ENCODE data around the gene NDUFS1. TPM values are rescaled to one million over a fixed set of nuclear protein-coding genes. Genes with fewer than 3 reads are reported as not detected.

The NDUFS1 gene
- total and polyA plus RNA-seq, 10 of the 15 experiments (the other 5 are each of a cell fraction or from before 2014, with no cell fraction given), result 62.6 to 108 (median 90.4) TPM

DNA sequence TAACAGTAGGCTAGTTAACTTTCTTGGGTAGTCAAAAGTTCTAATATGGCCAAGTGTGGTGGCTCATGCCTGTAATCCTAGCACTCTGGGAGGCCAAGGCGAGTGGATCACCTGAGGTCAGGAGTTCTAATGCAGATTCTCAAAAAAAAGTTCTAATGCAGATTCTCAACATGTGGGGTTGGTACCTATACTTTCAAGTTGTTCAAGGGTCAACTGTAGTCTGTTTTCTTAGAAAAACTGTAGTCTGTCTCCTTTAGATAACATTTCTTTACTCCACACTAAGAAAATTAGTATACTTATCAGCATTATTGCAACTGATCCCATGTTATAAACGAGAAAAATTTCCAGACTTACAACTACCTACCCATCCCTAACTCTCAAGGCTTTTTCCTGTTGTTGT lies 89.8 kb downstream of the NDUFS1 start (continued):
- TF ChIP-seq, protein P1, sequence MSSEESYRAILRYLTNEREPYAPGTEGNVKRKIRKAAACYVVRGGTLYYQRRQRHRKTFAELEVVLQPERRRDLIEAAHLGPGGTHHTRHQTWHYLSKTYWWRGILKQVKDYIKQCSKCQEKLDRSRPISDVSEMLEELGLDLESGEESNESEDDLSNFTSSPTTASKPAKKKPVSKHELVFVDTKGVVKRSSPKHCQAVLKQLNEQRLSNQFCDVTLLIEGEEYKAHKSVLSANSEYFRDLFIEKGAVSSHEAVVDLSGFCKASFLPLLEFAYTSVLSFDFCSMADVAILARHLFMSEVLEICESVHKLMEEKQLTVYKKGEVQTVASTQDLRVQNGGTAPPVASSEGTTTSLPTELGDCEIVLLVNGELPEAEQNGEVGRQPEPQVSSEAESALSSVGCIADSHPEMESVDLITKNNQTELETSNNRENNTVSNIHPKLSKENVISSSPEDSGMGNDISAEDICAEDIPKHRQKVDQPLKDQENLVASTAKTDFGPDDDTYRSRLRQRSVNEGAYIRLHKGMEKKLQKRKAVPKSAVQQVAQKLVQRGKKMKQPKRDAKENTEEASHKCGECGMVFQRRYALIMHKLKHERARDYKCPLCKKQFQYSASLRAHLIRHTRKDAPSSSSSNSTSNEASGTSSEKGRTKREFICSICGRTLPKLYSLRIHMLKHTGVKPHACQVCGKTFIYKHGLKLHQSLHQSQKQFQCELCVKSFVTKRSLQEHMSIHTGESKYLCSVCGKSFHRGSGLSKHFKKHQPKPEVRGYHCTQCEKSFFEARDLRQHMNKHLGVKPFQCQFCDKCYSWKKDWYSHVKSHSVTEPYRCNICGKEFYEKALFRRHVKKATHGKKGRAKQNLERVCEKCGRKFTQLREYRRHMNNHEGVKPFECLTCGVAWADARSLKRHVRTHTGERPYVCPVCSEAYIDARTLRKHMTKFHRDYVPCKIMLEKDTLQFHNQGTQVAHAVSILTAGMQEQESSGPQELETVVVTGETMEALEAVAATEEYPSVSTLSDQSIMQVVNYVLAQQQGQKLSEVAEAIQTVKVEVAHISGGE (CRISPR knock-in tag; IDR thresholded peaks at IDR 0.05), result no peak

DNA sequence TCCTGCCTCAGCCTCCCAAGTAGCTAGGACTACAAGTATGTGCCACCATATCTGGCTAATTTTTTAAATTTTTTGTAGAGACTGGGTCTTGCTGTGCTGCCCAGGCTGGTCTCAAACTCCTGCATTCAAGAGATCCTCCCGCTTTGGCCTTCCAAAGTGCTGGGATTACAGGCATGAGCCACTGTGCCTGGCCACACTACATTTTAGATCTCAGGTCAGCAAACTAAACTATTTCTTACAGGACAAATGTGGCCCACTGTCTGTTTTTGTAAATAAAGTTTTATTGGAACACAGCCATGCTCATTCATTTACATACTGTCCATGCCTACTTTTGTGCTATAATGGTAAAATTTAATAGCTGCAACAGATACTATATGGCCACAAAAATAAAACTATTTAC lies 91.0 kb downstream of the NDUFS1 start:
- Histone ChIP-seq H3K4me1 (ENCODE audit: control insufficient read depth, insufficient read depth, low read length) (peaks cover 4% of the 10 kb centered on the region; the same call in 1 of the 2 replicates), H3K36me3 (ENCODE audit: control insufficient read depth in 2 of 2, insufficient read depth in 2 of 2, low read length in 1 of 2) (no peaks in the 10 kb centered on the region), H2AFZ (ENCODE audit: control insufficient read depth, low read depth, low read length) (no peak overlapping the region), H3K79me2 (ENCODE audit: control insufficient read depth, insufficient read depth, low read length) (peaks cover 34% of the 10 kb centered on the region), H3K27ac (ENCODE audit: control insufficient read depth, insufficient read depth) (no peak overlapping the region), H3K9me3 (replicated peaks; ENCODE audit: control insufficient read depth, insufficient read depth, low read length) (peaks cover 1% of the 10 kb centered on the region; the same call in 1 of the 3 replicates), H3K9ac (ENCODE audit: control insufficient read depth, insufficient read depth, low read length) (no peak overlapping the region), H3K27me3 (replicated peaks in 1 of 2; ENCODE audit: control insufficient read depth in 2 of 2, insufficient read depth in 2 of 2, low read length in 1 of 2) (no peaks in the 10 kb centered on the region), H3K4me2 (ENCODE audit: control insufficient read depth, insufficient read depth) (no peak overlapping the region), H4K20me1 (ENCODE audit: control insufficient read depth, insufficient read depth) (no peaks in the 10 kb centered on the region), H3K4me3 (no peak overlapping the region)
- ATAC-seq (no peak), DNase-seq (ENCODE audit: low read depth, low spot score) (no peak), FAIRE-seq (no peak)
- ChIA-PET POLR2A (no interaction called here), CTCF (no interaction called here), RAD21 (ENCODE audit: unreplicated experiment) (no interaction called here), SMC1A (ENCODE audit: uncharacterized antibody, unreplicated experiment) (interaction anchor here (1.4 kb wide), 1 partner anchor 15 kb away, joined by 3 read pairs; no protein-coding TSS in a partner anchor)
- TF ChIP-seq CHD1 (IDR thresholded peaks at IDR 0.05; ENCODE audit: low read depth, low read length), result no peak
- TF ChIP-seq, protein P2, sequence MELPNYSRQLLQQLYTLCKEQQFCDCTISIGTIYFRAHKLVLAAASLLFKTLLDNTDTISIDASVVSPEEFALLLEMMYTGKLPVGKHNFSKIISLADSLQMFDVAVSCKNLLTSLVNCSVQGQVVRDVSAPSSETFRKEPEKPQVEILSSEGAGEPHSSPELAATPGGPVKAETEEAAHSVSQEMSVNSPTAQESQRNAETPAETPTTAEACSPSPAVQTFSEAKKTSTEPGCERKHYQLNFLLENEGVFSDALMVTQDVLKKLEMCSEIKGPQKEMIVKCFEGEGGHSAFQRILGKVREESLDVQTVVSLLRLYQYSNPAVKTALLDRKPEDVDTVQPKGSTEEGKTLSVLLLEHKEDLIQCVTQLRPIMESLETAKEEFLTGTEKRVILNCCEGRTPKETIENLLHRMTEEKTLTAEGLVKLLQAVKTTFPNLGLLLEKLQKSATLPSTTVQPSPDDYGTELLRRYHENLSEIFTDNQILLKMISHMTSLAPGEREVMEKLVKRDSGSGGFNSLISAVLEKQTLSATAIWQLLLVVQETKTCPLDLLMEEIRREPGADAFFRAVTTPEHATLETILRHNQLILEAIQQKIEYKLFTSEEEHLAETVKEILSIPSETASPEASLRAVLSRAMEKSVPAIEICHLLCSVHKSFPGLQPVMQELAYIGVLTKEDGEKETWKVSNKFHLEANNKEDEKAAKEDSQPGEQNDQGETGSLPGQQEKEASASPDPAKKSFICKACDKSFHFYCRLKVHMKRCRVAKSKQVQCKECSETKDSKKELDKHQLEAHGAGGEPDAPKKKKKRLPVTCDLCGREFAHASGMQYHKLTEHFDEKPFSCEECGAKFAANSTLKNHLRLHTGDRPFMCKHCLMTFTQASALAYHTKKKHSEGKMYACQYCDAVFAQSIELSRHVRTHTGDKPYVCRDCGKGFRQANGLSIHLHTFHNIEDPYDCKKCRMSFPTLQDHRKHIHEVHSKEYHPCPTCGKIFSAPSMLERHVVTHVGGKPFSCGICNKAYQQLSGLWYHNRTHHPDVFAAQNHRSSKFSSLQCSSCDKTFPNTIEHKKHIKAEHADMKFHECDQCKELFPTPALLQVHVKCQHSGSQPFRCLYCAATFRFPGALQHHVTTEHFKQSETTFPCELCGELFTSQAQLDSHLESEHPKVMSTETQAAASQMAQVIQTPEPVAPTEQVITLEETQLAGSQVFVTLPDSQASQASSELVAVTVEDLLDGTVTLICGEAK (IDR thresholded peaks at IDR 0.05; ENCODE audit: borderline replicate concordance), result peak; percentile 83
- no TSS peak for BruUV-seq (replicated peaks)
- intact Hi-C loops (cut with micrococcal nuclease; ENCODE audit: unreplicated experiment) (no loop called here), in situ Hi-C loops (cut with MboI) (no loop called here)
- WGBS (ENCODE audit: insufficient coverage, insufficient replicate concordance, low lambda C conversion rate, missing lambda C conversion rate), result 100% methylated on average over 1 of the region's 1 CpG

Small RNAs within 50 kb of the gene (small RNA-seq; reads per million reads assigned to genes)
- not detected for gene RF00134
- not detected for gene RF02271
- not detected for gene SNORA41
- gene SNORD51, result not detected

Other genes starting within 250 kb of the NDUFS1 start
- gene INO80D, start 73.3 kb downstream of the NDUFS1 start, total RNA-seq (2014; rRNA removed), result 6.3 and 7.9 TPM in 2 replicates
- gene INO80D, start 73.3 kb downstream of the NDUFS1 start, total RNA-seq (2014; rRNA removed; fragmentation: Illumina TruSeq; extraction: Trizol), result 6.5 and 7.2 TPM in 2 replicates
- 15.3 and 16.3 TPM in 2 replicates for gene INO80D, start 73.3 kb downstream of the NDUFS1 start, total RNA-seq (2021)
- 8.1 and 10.5 TPM in 2 replicates for gene INO80D, start 73.3 kb downstream of the NDUFS1 start, polyA plus RNA-seq (2011; rRNA removed)
- gene INO80D, start 73.3 kb downstream of the NDUFS1 start, polyA plus RNA-seq (2014; fragmentation: Illumina TruSeq; extraction: Trizol), result 3.9 and 4.9 TPM in 2 replicates
- gene INO80D, start 73.3 kb downstream of the NDUFS1 start, polyA plus RNA-seq (2014; fragmentation: Nextera tagmentation; extraction: Ambion mirVana), result 1 to 10 TPM in 1 of 2 experiments, under 1 TPM in 1; 0.73 to 1.9 TPM
- 3.1 and 3.2 TPM in 2 replicates for gene INO80D, start 73.3 kb downstream of the NDUFS1 start, polyA plus RNA-seq (2014; rRNA removed)
- gene INO80D, start 73.3 kb downstream of the NDUFS1 start, polyA plus RNA-seq (2016; fragmentation: Nextera tagmentation; extraction: Ambion mirVana), result 1 to 10 TPM; 4.5 to 4.8 TPM
- gene EEF1B2, start 451 bp upstream of the NDUFS1 start, total RNA-seq (2014; rRNA removed), result 992 and 1,044 TPM in 2 replicates
- 1,687 and 1,688 TPM in 2 replicates for gene EEF1B2, start 451 bp upstream of the NDUFS1 start, total RNA-seq (2014; rRNA removed; fragmentation: Illumina TruSeq; extraction: Trizol)
- gene EEF1B2, start 451 bp upstream of the NDUFS1 start, total RNA-seq (2021), result 1,132 and 1,160 TPM in 2 replicates
- gene EEF1B2, start 451 bp upstream of the NDUFS1 start, polyA plus RNA-seq (2011; rRNA removed), result 1,332 and 1,837 TPM in 2 replicates
- 1,464 and 1,657 TPM in 2 replicates for gene EEF1B2, start 451 bp upstream of the NDUFS1 start, polyA plus RNA-seq (2014; fragmentation: Illumina TruSeq; extraction: Trizol)
- gene EEF1B2, start 451 bp upstream of the NDUFS1 start, polyA plus RNA-seq (2014; fragmentation: Nextera tagmentation; extraction: Ambion mirVana), result 1,000 to 10,000 TPM; 1,407 to 2,110 TPM
- gene EEF1B2, start 451 bp upstream of the NDUFS1 start, polyA plus RNA-seq (2014; rRNA removed), result 1,093 and 1,195 TPM in 2 replicates
- gene EEF1B2, start 451 bp upstream of the NDUFS1 start, polyA plus RNA-seq (2016; fragmentation: Nextera tagmentation; extraction: Ambion mirVana), result 100 to 1,000 TPM; 719 to 722 TPM
- 4.6 and 6.5 TPM in 2 replicates for gene ZDBF2, start 115.2 kb upstream of the NDUFS1 start, total RNA-seq (2014; rRNA removed)
- gene ZDBF2, start 115.2 kb upstream of the NDUFS1 start, total RNA-seq (2014; rRNA removed; fragmentation: Illumina TruSeq; extraction: Trizol), result 7.7 and 7.8 TPM in 2 replicates
- gene ZDBF2, start 115.2 kb upstream of the NDUFS1 start, total RNA-seq (2021), result 5.9 and 7.3 TPM in 2 replicates
- gene ZDBF2, start 115.2 kb upstream of the NDUFS1 start, polyA plus RNA-seq (2011; rRNA removed), result 21.1 and 35.2 TPM in 2 replicates
- 5.2 and 5.8 TPM in 2 replicates for gene ZDBF2, start 115.2 kb upstream of the NDUFS1 start, polyA plus RNA-seq (2014; fragmentation: Illumina TruSeq; extraction: Trizol)
- gene ZDBF2, start 115.2 kb upstream of the NDUFS1 start, polyA plus RNA-seq (2014; fragmentation: Nextera tagmentation; extraction: Ambion mirVana), result under 1 TPM; 0.60 to 0.68 TPM
- gene ZDBF2, start 115.2 kb upstream of the NDUFS1 start, polyA plus RNA-seq (2014; rRNA removed), result 2.2 and 3.0 TPM in 2 replicates
- 1 to 10 TPM; 2.5 to 3.9 TPM for gene ZDBF2, start 115.2 kb upstream of the NDUFS1 start, polyA plus RNA-seq (2016; fragmentation: Nextera tagmentation; extraction: Ambion mirVana)

Measured in GM12878 (cell line).